SK-N-MC (cell line): ENCODE results near the gene CACNA1B.

Source experiments
- EZH2 ChIP-seq: fragments of 200-600 bp; sonication (generic); IDR thresholded peaks from one replicate; pipeline ENCODE4 v1.6.1; 2017; ENCODE audit warnings: antibody characterized with exemption
- FOXP2 ChIP-seq: optimal IDR thresholded peaks from 2 replicates; pipeline ENCODE3; 2011; ENCODE audit warnings: mild to moderate bottlenecking, moderate library complexity; ENCODE audit not compliant: insufficient read depth; ENCODE audit errors: extremely low read length, control extremely low read depth
- POLR2AphosphoS5 ChIP-seq: IDR thresholded peaks from 2 replicates; pipeline ENCODE4 v1.6.1; 2012; ENCODE audit warnings: mild to moderate bottlenecking, low read depth, low read length, borderline replicate concordance

DNA sequence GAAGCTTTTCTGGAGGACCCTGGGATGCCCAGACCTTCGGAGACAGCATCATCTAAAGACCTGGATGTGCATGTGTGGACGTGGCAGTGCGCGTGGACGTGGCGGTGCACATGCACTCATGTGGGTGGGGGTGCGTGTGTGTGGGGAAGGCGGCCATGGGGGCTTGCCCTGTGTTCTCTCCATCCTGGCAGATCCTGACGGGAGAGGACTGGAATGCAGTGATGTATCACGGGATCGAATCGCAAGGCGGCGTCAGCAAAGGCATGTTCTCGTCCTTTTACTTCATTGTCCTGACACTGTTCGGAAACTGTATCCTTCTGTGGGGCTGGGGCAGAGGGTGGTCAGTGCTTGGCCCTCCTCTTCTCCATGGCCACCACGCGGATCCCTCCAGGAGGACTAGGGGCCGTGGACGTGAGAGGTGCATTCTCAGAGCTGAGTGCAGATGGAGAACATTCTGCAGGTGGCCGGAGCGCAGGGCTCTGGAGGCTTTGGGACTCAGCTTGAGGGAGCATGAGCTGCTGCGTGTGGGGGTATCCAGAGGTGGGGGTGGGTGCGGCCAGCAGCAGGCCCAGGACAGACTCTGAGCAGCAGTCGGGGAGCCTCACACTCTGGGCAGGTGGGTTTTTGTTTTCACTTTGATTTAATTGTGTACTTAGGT lies 129.1 kb downstream of the CACNA1B start:
- no peak for TF ChIP-seq POLR2AphosphoS5
- no peak for TF ChIP-seq EZH2
- TF ChIP-seq FOXP2, result no peak
